ENCODE measurements around the gene ASIC1.

Gene ASIC1

DNA sequence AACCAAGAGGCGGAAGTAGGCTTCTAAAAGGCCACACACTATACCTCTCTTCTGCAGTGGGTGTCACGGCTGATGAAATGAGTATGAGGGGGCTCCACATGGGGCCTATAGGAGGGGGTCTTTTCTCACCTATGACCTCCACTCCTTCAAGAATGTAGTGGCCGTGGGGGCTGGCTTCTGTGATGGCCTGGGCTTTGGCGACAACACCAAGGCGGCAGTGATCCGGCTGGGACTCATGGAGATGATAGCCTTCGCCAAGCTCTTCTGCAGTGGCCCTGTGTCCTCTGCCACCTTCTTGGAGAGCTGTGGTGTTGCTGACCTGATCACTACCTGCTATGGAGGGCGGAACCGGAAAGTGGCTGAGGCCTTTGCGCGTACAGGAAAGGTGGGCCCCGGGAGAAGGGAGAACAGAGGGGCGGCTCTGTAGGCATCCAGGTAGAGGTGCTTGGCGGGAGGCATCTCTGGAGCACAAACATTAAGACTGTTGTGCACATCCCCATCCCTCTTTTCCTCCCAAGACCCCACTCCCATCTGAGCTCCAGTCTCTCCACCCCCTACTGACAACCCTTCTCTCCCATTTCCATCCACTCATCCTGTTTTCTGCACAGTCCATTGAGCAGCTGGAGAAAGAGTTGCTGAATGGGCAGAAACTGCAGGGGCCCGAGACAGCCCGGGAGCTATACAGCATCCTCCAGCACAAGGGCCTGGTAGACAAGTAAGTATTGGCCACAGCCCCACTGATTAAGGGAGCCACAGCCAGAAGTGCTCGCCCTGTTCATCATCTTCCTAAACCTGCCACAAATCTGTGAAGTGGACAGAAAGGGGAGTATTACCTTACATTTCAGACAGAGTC lies 50.2 kb downstream of the ASIC1 start:
- no peak for DNase-seq (ENCODE audit: low read depth)

DNA sequence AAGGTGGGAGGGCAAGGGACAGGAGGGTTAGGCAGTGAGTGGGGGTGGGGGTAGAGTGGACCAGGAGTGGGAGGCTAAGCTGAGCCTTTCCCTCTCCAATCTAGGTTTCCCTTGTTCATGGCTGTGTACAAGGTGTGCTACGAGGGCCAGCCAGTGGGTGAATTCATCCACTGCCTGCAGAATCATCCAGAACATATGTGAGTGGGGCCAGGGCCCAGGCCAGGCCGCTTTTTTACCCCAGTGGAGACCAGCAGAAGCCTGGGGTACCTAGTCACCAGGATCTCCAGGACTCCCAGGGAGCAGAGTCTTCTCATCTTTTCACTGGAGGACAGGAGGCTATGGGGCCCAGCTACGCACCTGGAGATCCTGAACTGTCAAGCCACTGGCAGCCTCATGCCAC lies 51.9 kb downstream of the ASIC1 start:
- DNase-seq (ENCODE audit: low read depth), result no peak

- DNase-seq (ENCODE audit: low read depth), result no peak
Measured at GRCh38 chr12:50110127-50110761, 52.8 kb downstream of the ASIC1 start.

DNA sequence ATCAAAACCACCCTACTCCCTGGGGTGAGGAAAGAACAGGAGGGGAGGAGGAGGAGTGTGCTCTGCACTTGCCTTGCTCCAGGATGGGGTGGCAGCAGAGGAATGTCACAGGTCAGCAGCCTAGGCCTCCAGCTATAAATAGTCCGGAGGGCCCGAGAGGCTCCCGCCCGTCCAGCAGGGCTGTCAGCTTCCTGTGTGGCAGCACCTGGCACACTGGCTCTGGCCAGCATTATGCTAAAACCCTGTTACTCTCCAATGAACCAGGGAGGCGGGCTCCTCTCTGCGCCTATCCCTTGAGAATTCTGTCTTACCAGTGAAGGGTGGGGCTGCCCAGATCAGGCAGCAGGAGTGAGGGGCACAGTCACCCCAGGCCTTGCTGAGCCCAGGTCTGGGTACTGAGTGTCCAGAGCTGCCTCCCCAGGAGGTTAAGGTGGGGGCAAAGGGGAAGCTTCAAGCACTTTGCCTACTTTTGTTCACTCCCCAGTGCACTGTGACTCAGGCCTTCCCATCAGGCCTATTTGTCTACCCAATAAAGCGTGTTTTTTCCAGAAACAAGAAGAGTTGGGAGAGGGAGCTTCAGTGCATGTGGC lies 53.5 kb downstream of the ASIC1 start:
- no peak for DNase-seq (ENCODE audit: low read depth)

- DNase-seq (ENCODE audit: low read depth), result no peak
Measured at GRCh38 chr12:50111395-50111692, 53.9 kb downstream of the ASIC1 start.

GRCh38 chr12:50111693-50112455 lies 54.5 kb downstream of the ASIC1 start, which contains the start of gene COX14:
Gene COX14 (plus strand): TSS chr12:50112236. CDS start chr12:50120044, 7,808 bp downstream.
- peak; percentile 98 for DNase-seq (ENCODE audit: low read depth)

- no peak for DNase-seq (ENCODE audit: low read depth)
Measured at GRCh38 chr12:50112456-50113218, 55.2 kb downstream of the ASIC1 start.

GRCh38 chr12:50117057-50117622 lies 59.7 kb downstream of the ASIC1 start:
- DNase-seq (ENCODE audit: low read depth), result no peak

DNA sequence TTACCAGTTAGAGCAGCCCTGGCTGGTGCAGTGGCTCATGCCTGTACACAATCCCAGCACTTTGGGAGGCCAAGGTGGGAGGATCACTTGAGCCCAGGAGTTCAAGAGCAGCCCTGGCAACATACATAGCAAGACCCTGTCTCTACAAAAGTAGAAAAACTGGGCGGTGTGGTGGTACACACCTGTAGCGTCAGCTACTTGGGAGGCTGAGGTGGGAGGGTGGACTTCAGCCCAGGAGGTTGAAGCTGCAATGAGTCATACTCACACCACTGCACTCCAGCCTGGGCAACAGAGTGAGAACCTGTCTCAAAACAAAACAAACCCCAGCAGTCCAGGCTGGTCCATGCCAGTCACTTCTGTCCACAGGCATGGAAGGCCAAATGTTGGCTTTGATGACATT lies 62.0 kb downstream of the ASIC1 start:
- no peak for DNase-seq (ENCODE audit: low read depth)

GRCh38 chr12:50120521-50120920 lies 63.1 kb downstream of the ASIC1 start:
- no peak for DNase-seq (ENCODE audit: low read depth)

GRCh38 chr12:50120953-50121352 lies 63.6 kb downstream of the ASIC1 start:
- no peak for DNase-seq (ENCODE audit: low read depth)

DNA sequence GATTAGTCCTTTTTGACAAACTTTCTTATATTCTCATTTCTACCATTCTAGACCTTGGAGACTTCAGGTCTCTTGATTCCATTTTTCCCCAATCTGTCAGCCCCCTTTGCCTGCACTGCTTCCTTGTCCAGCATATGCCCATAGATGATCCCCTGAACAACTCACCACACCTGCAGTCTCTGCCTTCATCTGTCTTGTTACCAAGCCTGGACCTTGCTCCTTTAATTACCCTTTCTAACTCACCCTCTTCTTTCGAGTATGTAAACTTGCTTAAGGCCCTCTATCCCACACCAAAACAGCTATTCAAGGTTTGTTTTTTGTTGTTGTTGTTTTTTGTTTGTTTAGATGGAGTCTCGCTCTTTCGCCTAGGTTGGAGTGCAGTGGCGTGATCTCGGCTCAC lies 64.2 kb downstream of the ASIC1 start:
- no peak for DNase-seq (ENCODE audit: low read depth)

GRCh38 chr12:50123203-50123602 lies 65.8 kb downstream of the ASIC1 start:
- DNase-seq (ENCODE audit: low read depth), result no peak

- no peak for DNase-seq (ENCODE audit: low read depth)
Measured at GRCh38 chr12:50127546-50127945, 70.2 kb downstream of the ASIC1 start.

- no peak for DNase-seq (ENCODE audit: low read depth)
Measured at GRCh38 chr12:50129290-50129689, 71.9 kb downstream of the ASIC1 start.

- no peak for DNase-seq (ENCODE audit: low read depth)
Measured at GRCh38 chr12:50132505-50133135, 75.2 kb downstream of the ASIC1 start.
